B cell (primary cell): ENCODE results near the gene PDE6A. TPM values are rescaled to one million over a fixed set of nuclear protein-coding genes. Genes with fewer than 3 reads are reported as not detected.

Source experiments
- ATAC-seq: fragments of 200-7000 bp; cut with Tn5 transposase; one replicate; pipeline ENCODE4 v1.10.0; 2021; ENCODE audit warnings: low read depth, mild to moderate bottlenecking, moderate number of reproducible peaks, moderate library complexity
- CTCF ChIA-PET: fragments of 350-600 bp; sonication (Branson Sonifier 250); formaldehyde crosslinking; loops from one replicate; lab custom pipeline; 2021; ENCODE audit warnings: antibody characterized with exemption, inconsistent platforms; lab: Charles Lee
- POLR2A ChIA-PET: fragments of 350-600 bp; sonication (Branson Sonifier 250); formaldehyde crosslinking; loops from one replicate; lab custom pipeline; 2021; ENCODE audit warnings: antibody characterized with exemption; lab: Charles Lee
- DNase-seq: peaks from one replicate; pipeline ENCODE4 v3.0.0; 2013
- H2AFZ ChIP-seq: 2 replicates; pipeline ENCODE4 v1.6.1; 2012; ENCODE audit warnings: mild to moderate bottlenecking, low read depth, low read length; ENCODE audit not compliant: insufficient read depth, poor library complexity, severe bottlenecking
- H3K27ac ChIP-seq, 2 donors: 1 replicate in 1 of 2; 2 replicates in 1 of 2; pipeline ENCODE4 v1.5.1; 2012 to 2013; ENCODE audit warnings: low read length in 2 of 2, mild to moderate bottlenecking in 2 of 2, moderate library complexity in 1 of 2
- H3K27me3 ChIP-seq, 4 experiments: fragments of 200-600 bp in 1 of 4; sonication (generic) in 1 of 4; replicated peaks in 1 of 4; 1 replicate in 2 of 4; 2 replicates in 2 of 4; pipeline versions ENCODE4 v1.6.1 to v1.7.0; 2013 to 2016; ENCODE audit warnings: low read length in 3 of 4, mild to moderate bottlenecking in 2 of 4, mixed read lengths in 1 of 4, moderate library complexity in 1 of 4; ENCODE audit not compliant: insufficient read depth in 4 of 4, control insufficient read depth in 3 of 4; ENCODE audit errors: control extremely low read depth in 1 of 4
- H3K36me3 ChIP-seq, 2 experiments: replicated peaks in 1 of 2; 1 replicate in 1 of 2; 2 replicates in 1 of 2; pipeline versions ENCODE4 v1.6.1 to v1.7.1; 2013; ENCODE audit warnings: low read length in 1 of 2; ENCODE audit not compliant: insufficient read depth in 2 of 2, control insufficient read depth in 1 of 2; ENCODE audit errors: control extremely low read depth in 1 of 2, extremely low read depth in 1 of 2
- H3K4me1 ChIP-seq, 2 donors: fragments of 200-600 bp in 1 of 2; sonication (generic) in 1 of 2; 1 replicate in 1 of 2; 2 replicates in 1 of 2; pipeline versions ENCODE4 v1.5.1 to v1.6.1; 2013 to 2017; ENCODE audit warnings: low read length in 2 of 2; ENCODE audit not compliant: control insufficient read depth in 2 of 2, insufficient read depth in 2 of 2
- H3K4me2 ChIP-seq: replicated peaks from 2 replicates; pipeline ENCODE3; 2012; ENCODE audit warnings: mild to moderate bottlenecking, low read depth, low read length; ENCODE audit not compliant: poor library complexity, severe bottlenecking
- H3K4me3 ChIP-seq, 5 experiments: fragments of 200-600 bp in 1 of 5; sonication (generic) in 1 of 5; 1 replicate in 3 of 5; 2 replicates in 2 of 5; pipeline versions ENCODE4 v1.5.1 to v1.7.0; 2011 to 2016; ENCODE audit warnings: low read length in 4 of 5, mild to moderate bottlenecking in 4 of 5, low read depth in 2 of 5, control low read depth in 1 of 5, moderate library complexity in 1 of 5; ENCODE audit not compliant: insufficient read depth in 1 of 5; ENCODE audit errors: control extremely low read depth in 1 of 5, extremely low read depth in 1 of 5
- H3K79me2 ChIP-seq: fragments of 200-600 bp; sonication (generic); one replicate; pipeline ENCODE4 v1.6.0; 2016; ENCODE audit warnings: low read length; ENCODE audit not compliant: control insufficient read depth, insufficient read depth
- H3K9ac ChIP-seq: fragments of 200-600 bp; sonication (generic); 2 replicates; pipeline ENCODE4 v1.6.1; 2017; ENCODE audit warnings: mild to moderate bottlenecking, low read length, moderate library complexity
- H3K9me3 ChIP-seq, 3 donors: one replicate each; pipeline versions ENCODE4 v1.6.1 to v1.7.1; 2013; ENCODE audit warnings: low read length in 2 of 3; ENCODE audit not compliant: control insufficient read depth in 2 of 3, insufficient read depth in 1 of 3; ENCODE audit errors: control extremely low read depth in 1 of 3
- H4K20me1 ChIP-seq: 2 replicates; pipeline ENCODE4 v1.6.0; 2012; ENCODE audit warnings: mild to moderate bottlenecking, low read length; ENCODE audit not compliant: insufficient read depth, control insufficient read depth, poor library complexity, severe bottlenecking
- H3K27ac Mint-ChIP-seq: one replicate; pipeline ENCODE4 v1.8.0; 2021; ENCODE audit warnings: mixed read lengths
- H3K27me3 Mint-ChIP-seq: one replicate; pipeline ENCODE4 v1.8.0; 2021; ENCODE audit warnings: mixed read lengths
- H3K4me1 Mint-ChIP-seq: one replicate; pipeline ENCODE4 v1.8.0; 2021; ENCODE audit warnings: mixed read lengths
- H3K4me3 Mint-ChIP-seq: one replicate; pipeline ENCODE4 v1.8.0; 2021; ENCODE audit warnings: mixed read lengths
- H3K9me3 Mint-ChIP-seq: one replicate; pipeline ENCODE4 v1.8.0; 2022; ENCODE audit warnings: mixed read lengths; ENCODE audit not compliant: insufficient read depth
- EZH2 ChIP-seq: IDR thresholded peaks from 2 replicates; pipeline ENCODE4 v1.6.1; 2012; ENCODE audit warnings: borderline replicate concordance, low read depth, mild to moderate bottlenecking, moderate library complexity, low read length; ENCODE audit not compliant: insufficient read depth, poor library complexity, severe bottlenecking
- WGBS: methylation state at CpG from one replicate; pipeline ENCODE4 v1.1.5; 2013; ENCODE audit warnings: missing lambda C conversion rate; ENCODE audit not compliant: insufficient coverage; 5-methylcytosine and 5-hydroxymethylcytosine counted together
- intact Hi-C: fragments of 100-400 bp; cut with micrococcal nuclease; formaldehyde crosslinking; loops from one replicate; pipeline ENCODE4 v1.10.0; 2022
- polyA plus RNA-seq: library from polyadenylated mRNA; depleted of rRNA; stranded (reverse); fragments of >200 nt; gene quantifications from 2 replicates; pipeline ENCODE4 v1.2.3, GENCODE V29; 2012
- total RNA-seq, 2 donors: library from RNA; stranded (reverse); fragments of 120-200 nt in 1 of 2; gene quantifications; 1 replicate in 1 of 2; 2 replicates in 1 of 2; pipeline versions ENCODE4 v1.2.3 to v1.2.4, GENCODE V29; 2013 to 2022
- TF ChIP-seq, protein P1 (sequence below): fragments of 200-600 bp; IDR thresholded peaks from one replicate; pipeline ENCODE4 v1.8.0; 2022; ENCODE audit warnings: antibody characterized with exemption, mild to moderate bottlenecking

Gene PDE6A
- total and polyA plus RNA-seq, 2 donors (not counting 1 experiment from before 2014, with no cell fraction given): not detected

DNA sequence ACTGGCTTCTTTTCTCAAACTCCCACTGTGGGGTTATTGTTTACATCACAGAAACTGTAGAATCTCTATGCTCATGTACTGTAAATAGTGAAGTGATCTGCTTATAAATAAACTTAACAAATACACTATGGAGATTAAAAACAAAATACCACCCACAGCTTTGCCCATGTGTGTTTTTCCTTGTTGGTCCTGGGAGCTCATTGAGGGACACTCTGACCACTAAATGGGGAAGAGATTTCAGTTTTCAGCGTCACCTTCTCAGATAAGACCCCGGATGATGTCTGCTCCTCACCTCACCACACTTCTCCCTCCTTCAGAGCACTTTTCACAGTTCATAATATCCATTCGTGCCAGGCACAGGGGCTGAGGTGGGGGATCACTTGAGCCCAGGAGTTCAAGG is 89.7 kb downstream of the PDE6A start:
- TF ChIP-seq, protein P1, sequence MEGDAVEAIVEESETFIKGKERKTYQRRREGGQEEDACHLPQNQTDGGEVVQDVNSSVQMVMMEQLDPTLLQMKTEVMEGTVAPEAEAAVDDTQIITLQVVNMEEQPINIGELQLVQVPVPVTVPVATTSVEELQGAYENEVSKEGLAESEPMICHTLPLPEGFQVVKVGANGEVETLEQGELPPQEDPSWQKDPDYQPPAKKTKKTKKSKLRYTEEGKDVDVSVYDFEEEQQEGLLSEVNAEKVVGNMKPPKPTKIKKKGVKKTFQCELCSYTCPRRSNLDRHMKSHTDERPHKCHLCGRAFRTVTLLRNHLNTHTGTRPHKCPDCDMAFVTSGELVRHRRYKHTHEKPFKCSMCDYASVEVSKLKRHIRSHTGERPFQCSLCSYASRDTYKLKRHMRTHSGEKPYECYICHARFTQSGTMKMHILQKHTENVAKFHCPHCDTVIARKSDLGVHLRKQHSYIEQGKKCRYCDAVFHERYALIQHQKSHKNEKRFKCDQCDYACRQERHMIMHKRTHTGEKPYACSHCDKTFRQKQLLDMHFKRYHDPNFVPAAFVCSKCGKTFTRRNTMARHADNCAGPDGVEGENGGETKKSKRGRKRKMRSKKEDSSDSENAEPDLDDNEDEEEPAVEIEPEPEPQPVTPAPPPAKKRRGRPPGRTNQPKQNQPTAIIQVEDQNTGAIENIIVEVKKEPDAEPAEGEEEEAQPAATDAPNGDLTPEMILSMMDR: no peak
- no peak for TF ChIP-seq EZH2
- WGBS: no CpG with 5 or more reads among the region's 3 CpGs
- intact Hi-C loops: no loop called here
- no peaks in the 10 kb centered on the region for H3K36me3 ChIP-seq
- H3K4me1 ChIP-seq: no peaks in the 10 kb centered on the region
- H3K27ac ChIP-seq: no peak overlapping the region
- no peaks in the 10 kb centered on the region for H3K9me3 ChIP-seq
- no peaks in the 10 kb centered on the region for H3K27me3 ChIP-seq
- no peak overlapping the region for H3K4me2 ChIP-seq
- ChIA-PET POLR2A (interaction anchor here (0.5 kb wide), 1 partner anchor 16 kb away, joined by 4 read pairs; no protein-coding TSS in a partner anchor), CTCF (interaction anchor here (0.8 to 15.8 kb wide), 6 partner anchors 9 to 218 kb away, joined by 3 to 240 read pairs (median 40); no protein-coding TSS in a partner anchor)
- H3K4me1 Mint-ChIP-seq: no peaks in the 10 kb centered on the region
- no peaks in the 10 kb centered on the region for H3K79me2 ChIP-seq
- H3K9ac ChIP-seq: no peak overlapping the region
- no peak overlapping the region for H3K27ac Mint-ChIP-seq
- no peak overlapping the region for H3K4me3 ChIP-seq
- ATAC-seq (no peak), DNase-seq (no peak)
- H3K27me3 Mint-ChIP-seq: no peaks in the 10 kb centered on the region
- H2AFZ ChIP-seq: no peak overlapping the region
- H3K9me3 Mint-ChIP-seq: no peaks in the 10 kb centered on the region
- no peak overlapping the region for H3K4me3 Mint-ChIP-seq
- no peaks in the 10 kb centered on the region for H4K20me1 ChIP-seq

GRCh38 chr5:149853701-149854100 is 90.9 kb downstream of the PDE6A start:
- Histone ChIP-seq H3K9ac (no peak overlapping the region), H3K4me3 (no peak overlapping the region), H3K36me3 (peaks cover 0 to 2% of the 10 kb centered on the region in 2 experiments), H4K20me1 (no peaks in the 10 kb centered on the region), H3K9me3 (no peaks in the 10 kb centered on the region), H3K79me2 (no peaks in the 10 kb centered on the region), H3K4me2 (no peak overlapping the region), H3K27ac (no peak overlapping the region), H2AFZ (no peak overlapping the region), H3K4me1 (no peaks in the 10 kb centered on the region), H3K27me3 (no peaks in the 10 kb centered on the region)
- 93% methylated on average over 2 of the region's 3 CpGs for WGBS
- TF ChIP-seq, protein P1: no peak
- no peak for TF ChIP-seq EZH2
- DNase-seq (no peak), ATAC-seq (no peak)
- no peak overlapping the region for H3K27ac Mint-ChIP-seq
- no peaks in the 10 kb centered on the region for H3K4me1 Mint-ChIP-seq
- no peaks in the 10 kb centered on the region for H3K9me3 Mint-ChIP-seq
- ChIA-PET POLR2A (no interaction called here), CTCF (interaction anchor here (0.7 to 15.8 kb wide), 28 partner anchors 8 to 365 kb away, joined by 3 to 240 read pairs (median 5); partner anchors contain the start of gene SLC26A2)
- no peaks in the 10 kb centered on the region for H3K27me3 Mint-ChIP-seq
- intact Hi-C loops: loop anchor here (1.0 kb wide), 2 partner anchors 19 to 216 kb away; no protein-coding TSS in a partner anchor
- H3K4me3 Mint-ChIP-seq: no peak overlapping the region
